Endodermal cell (in vitro differentiated cells): ENCODE results near the gene RAB3D. TPM values are rescaled to one million over a fixed set of nuclear protein-coding genes. Genes with fewer than 3 reads are reported as not detected.

Source experiments
- DNase-seq: peaks from one replicate; pipeline ENCODE4 v3.0.0-alpha.2; 2017
- H3K27ac ChIP-seq: 2 replicates; pipeline ENCODE4 v1.5.1; 2013; ENCODE audit warnings: mild to moderate bottlenecking, low read depth, low read length, moderate library complexity
- H3K27me3 ChIP-seq: 2 replicates; pipeline ENCODE4 v1.6.1; 2013; ENCODE audit warnings: mild to moderate bottlenecking, low read length, moderate library complexity; ENCODE audit not compliant: insufficient read depth, control insufficient read depth, poor library complexity, severe bottlenecking
- H3K36me3 ChIP-seq: 2 replicates; pipeline ENCODE4 v1.7.0; 2013; ENCODE audit warnings: mild to moderate bottlenecking, low read length, moderate library complexity; ENCODE audit not compliant: control insufficient read depth, insufficient read depth
- H3K4me1 ChIP-seq: one replicate; pipeline ENCODE4 v1.7.0; 2013; ENCODE audit warnings: low read length; ENCODE audit not compliant: control insufficient read depth, insufficient read depth
- H3K4me3 ChIP-seq: 2 replicates; pipeline ENCODE4 v1.5.1; 2013; ENCODE audit warnings: mild to moderate bottlenecking, low read length, moderate library complexity
- H3K9ac ChIP-seq: 2 replicates; pipeline ENCODE4 v1.6.1; 2013; ENCODE audit warnings: mild to moderate bottlenecking, low read length, moderate library complexity; ENCODE audit not compliant: poor library complexity, severe bottlenecking; ENCODE audit errors: extremely low read depth
- H3K9me3 ChIP-seq: 2 replicates; pipeline ENCODE4 v1.6.1; 2013; ENCODE audit warnings: mild to moderate bottlenecking, low read length, moderate library complexity; ENCODE audit not compliant: control insufficient read depth
- H3K27ac Mint-ChIP-seq: 2 replicates; pipeline ENCODE4 v1.8.0; 2020; ENCODE audit warnings: mixed read lengths
- H3K27me3 Mint-ChIP-seq: 2 replicates; pipeline ENCODE4 v1.8.0; 2021; ENCODE audit warnings: mild to moderate bottlenecking, mixed read lengths; ENCODE audit not compliant: insufficient read depth
- H3K36me3 Mint-ChIP-seq: 2 replicates; pipeline ENCODE4 v1.8.0; 2020; ENCODE audit warnings: low read depth, mixed read lengths
- H3K4me1 Mint-ChIP-seq: 2 replicates; pipeline ENCODE4 v1.8.0; 2020; ENCODE audit warnings: mixed read lengths
- H3K4me3 Mint-ChIP-seq: 2 replicates; pipeline ENCODE4 v1.8.0; 2020; ENCODE audit warnings: mild to moderate bottlenecking, moderate library complexity, mixed read lengths
- H3K9me3 Mint-ChIP-seq: 2 replicates; pipeline ENCODE4 v1.8.0; 2020; ENCODE audit warnings: mild to moderate bottlenecking, mixed read lengths
- CTCF ChIP-seq: fragments of 200-600 bp; sonication (generic); conservative IDR thresholded peaks from 2 replicates; pipeline ENCODE4 v1.5.0; 2021; ENCODE audit warnings: antibody characterized with exemption, mild to moderate bottlenecking
- WGBS, 2 experiments: methylation state at CpG; one replicate each; pipeline versions ENCODE4 v1.1.5 to v1.1.7; 2013; ENCODE audit warnings: missing lambda C conversion rate in 2 of 2, mixed read lengths in 1 of 2; ENCODE audit not compliant: insufficient coverage in 1 of 2, insufficient read length in 1 of 2; 5-methylcytosine and 5-hydroxymethylcytosine counted together
- total RNA-seq, 2 donors: library from RNA; stranded (reverse); fragmentation: NEBNext Ultra II Directional in 1 of 2; extraction: Animal tissue kit (Norgen Biotek cat#: 25700) in 1 of 2; gene quantifications; 2 replicates in 1 of 2; 3 replicates in 1 of 2; pipeline ENCODE4 v1.2.1, GENCODE V29; 2021

Gene RAB3D
- total RNA-seq, 2 donors from 2014 or later, result 37.2 to 43.2 TPM

- Histone ChIP-seq H3K9me3 (no peaks in the 10 kb centered on the region), H3K4me3 (no peak overlapping the region), H3K4me1 (peaks cover 3% of the 10 kb centered on the region), H3K9ac (no peak overlapping the region), H3K27ac (no peak overlapping the region), H3K36me3 (no peaks in the 10 kb centered on the region), H3K27me3 (no peaks in the 10 kb centered on the region)
- peak overlapping the region; percentile 88 for H3K4me3 Mint-ChIP-seq
- no peak for TF ChIP-seq CTCF
- WGBS, 2 experiments, result 84 to 86% methylated on average over 7 of the region's 7 CpGs
- no peak overlapping the region for H3K27ac Mint-ChIP-seq
- peaks cover 11% of the 10 kb centered on the region for H3K9me3 Mint-ChIP-seq
- peaks cover 1% of the 10 kb centered on the region for H3K36me3 Mint-ChIP-seq
- peaks cover 12% of the 10 kb centered on the region for H3K4me1 Mint-ChIP-seq
- no peak for DNase-seq
- H3K27me3 Mint-ChIP-seq, result peaks cover 17% of the 10 kb centered on the region
Observed at GRCh38 chr19:11347546-11348039, 8.1 kb upstream of the RAB3D start.

- TF ChIP-seq CTCF, result no peak
- Mint-ChIP-seq H3K9me3 (peaks cover 11% of the 10 kb centered on the region), H3K36me3 (peaks cover 11% of the 10 kb centered on the region), H3K27ac (peak within 1 kb of the TSS; percentile 97), H3K4me1 (peaks cover 12% of the 10 kb centered on the region), H3K4me3 (peak within 1 kb of the TSS; percentile 88), H3K27me3 (peaks cover 13% of the 10 kb centered on the region)
- Histone ChIP-seq H3K4me1 (peaks cover 3% of the 10 kb centered on the region), H3K36me3 (peaks cover 4% of the 10 kb centered on the region), H3K9me3 (no peaks in the 10 kb centered on the region), H3K27ac (no peak within 1 kb of the TSS), H3K9ac (peak within 1 kb of the TSS; percentile 77), H3K27me3 (no peaks in the 10 kb centered on the region), H3K4me3 (peak within 1 kb of the TSS; percentile 97)
- WGBS, 2 experiments, result 0 to 1% methylated on average over 26 to 50 of the region's 50 CpGs
- peak; percentile 99 for DNase-seq
Observed at GRCh38 chr19:11346104-11346940, 6.9 kb upstream of the RAB3D start, which contains the start of the genes CCDC159 and TMEM205. CCDC159 (plus strand) TSS chr19:11346519; CDS start chr19:11346607, 88 bp downstream. TMEM205 (minus strand) TSS chr19:11346268; CDS start chr19:11345619, 649 bp downstream.

- Mint-ChIP-seq H3K4me1 (peaks cover 12% of the 10 kb centered on the region), H3K4me3 (peak overlapping the region; percentile 88), H3K27ac (peak overlapping the region; percentile 97), H3K9me3 (peaks cover 11% of the 10 kb centered on the region), H3K36me3 (peaks cover 11% of the 10 kb centered on the region), H3K27me3 (peaks cover 6% of the 10 kb centered on the region)
- TF ChIP-seq CTCF, result no peak
- Histone ChIP-seq H3K27ac (no peak overlapping the region), H3K9ac (peak overlapping the region; percentile 77), H3K36me3 (peaks cover 5% of the 10 kb centered on the region), H3K27me3 (no peaks in the 10 kb centered on the region), H3K4me1 (peaks cover 3% of the 10 kb centered on the region), H3K9me3 (no peaks in the 10 kb centered on the region), H3K4me3 (peak overlapping the region; percentile 97)
- DNase-seq, result no peak
- 62 to 81% methylated on average over 5 to 15 of the region's 15 CpGs for WGBS, 2 experiments
Observed at GRCh38 chr19:11345122-11345803, 5.8 kb upstream of the RAB3D start.
